Breast epithelium (tissue), 4 donors: ENCODE results near the gene ZMPSTE24. TPM values are rescaled to one million over a fixed set of nuclear protein-coding genes. Genes with fewer than 3 reads are reported as not detected.
"Not testable (repeated sequence)": the region's sequence is repeated elsewhere in the genome, so short reads cannot be mapped to it uniquely, and the experiment has no call there.

Experiments
- DNase-seq, 2 donors: peaks; one replicate each; pipeline ENCODE4 v3.0.0-alpha.2; 2019; ENCODE audit warnings: low spot score in 2 of 2
- H3K27ac ChIP-seq, 2 donors: fragments of 200-600 bp; sonication (generic) in 1 of 2; one replicate each; pipeline ENCODE4 v1.5.1; 2016 to 2019; ENCODE audit warnings: mild to moderate bottlenecking in 1 of 2
- H3K27me3 ChIP-seq, 2 donors: fragments of 200-600 bp; sonication (generic) in 1 of 2; one replicate each; pipeline versions ENCODE4 v1.5.1 to v1.6.0; 2017 to 2019; ENCODE audit warnings: control low read depth in 1 of 2, mild to moderate bottlenecking in 1 of 2
- H3K36me3 ChIP-seq: fragments of 200-600 bp; one replicate; pipeline ENCODE4 v1.5.1; 2019
- H3K4me1 ChIP-seq, 2 donors: fragments of 200-600 bp; sonication (generic); one replicate each; pipeline ENCODE4 v1.5.1; 2016 to 2019; ENCODE audit warnings: control low read depth in 1 of 2
- H3K4me3 ChIP-seq, 3 donors: fragments of 200-600 bp; sonication (generic); 1 replicate in 2 of 3; 2 replicates in 1 of 3; pipeline ENCODE4 v1.5.1; 2016 to 2019; ENCODE audit warnings: mild to moderate bottlenecking in 3 of 3, moderate library complexity in 2 of 3
- H3K9me3 ChIP-seq, 2 donors: fragments of 200-600 bp; sonication (generic) in 1 of 2; one replicate each; pipeline ENCODE4 v1.5.1; 2016 to 2019; ENCODE audit warnings: control low read depth in 1 of 2
- CTCF ChIP-seq, 3 donors: fragments of 450-650 bp; IDR thresholded peaks; one replicate each; pipeline ENCODE4 v1.5.1; 2016 to 2017; ENCODE audit warnings: antibody characterized with exemption in 3 of 3, mild to moderate bottlenecking in 3 of 3, moderate library complexity in 3 of 3
- POLR2A ChIP-seq: fragments of 450-650 bp; IDR thresholded peaks from one replicate; pipeline ENCODE4 v1.6.1; 2016; ENCODE audit warnings: antibody characterized with exemption, mild to moderate bottlenecking, moderate library complexity
- POLR2AphosphoS5 ChIP-seq, 3 donors: sonication (generic); formaldehyde crosslinking; IDR thresholded peaks; one replicate each; pipeline ENCODE4 v1.6.1; 2017; ENCODE audit warnings: antibody characterized with exemption in 3 of 3
- intact Hi-C: fragments of 100-400 bp; cut with DNase I; formaldehyde crosslinking; loops from one replicate; pipeline ENCODE4 v1.15.1; 2023; ENCODE audit warnings: low total_unique reads
- total RNA-seq, 3 donors: library from RNA; depleted of rRNA; stranded (reverse); fragments of >200 nt; gene quantifications; one replicate each; pipeline ENCODE4 v1.1.0, GENCODE V29; 2016

Gene ZMPSTE24
- total RNA-seq: 10 to 100 TPM; 34.4 to 48.3 (median 43.6) TPM

- no peaks in the 10 kb centered on the region for H3K36me3 ChIP-seq
- H3K27me3 ChIP-seq: no peaks in the 10 kb centered on the region
- intact Hi-C loops: no loop called here
- H3K4me3 ChIP-seq: peak within 1 kb of the TSS; percentile 83 to 93 (median 89)
- TF ChIP-seq POLR2A: no peak
- peak; percentile 71 to 87 (median 87) for TF ChIP-seq POLR2AphosphoS5 (IDR thresholded peaks at IDR 0.05)
- TF ChIP-seq CTCF (IDR thresholded peaks at IDR 0.05): no peak
- peaks cover 0 to 7% of the 10 kb centered on the region in 2 donors for H3K4me1 ChIP-seq
- DNase-seq: peak; percentile 94 to 95
- no peaks in the 10 kb centered on the region for H3K9me3 ChIP-seq
- H3K27ac ChIP-seq: peak within 1 kb of the TSS; percentile 96 to 97
Measured at GRCh38 chr1:40257688-40258444, at the start of gene ZMPSTE24. TSS of gene ZMPSTE24 (plus strand) at chr1:40258236. CDS start at chr1:40258272, 36 bp downstream.

- DNase-seq: no peak
- Histone ChIP-seq H3K27me3 (no peaks in the 10 kb centered on the region), H3K4me1 (no peaks in the 10 kb centered on the region), H3K4me3 (no peak overlapping the region), H3K27ac (no peak overlapping the region), H3K36me3 (no peaks in the 10 kb centered on the region), H3K9me3 (no peaks in the 10 kb centered on the region)
- intact Hi-C loops: no loop called here
- TF ChIP-seq POLR2A: no peak
- TF ChIP-seq POLR2AphosphoS5 (IDR thresholded peaks at IDR 0.05): no peak
- no peak for TF ChIP-seq CTCF (IDR thresholded peaks at IDR 0.05)
Measured at GRCh38 chr1:40210511-40211204, 47.4 kb upstream of the ZMPSTE24 start.

- intact Hi-C loops: no loop called here
- no peak overlapping the region for H3K4me3 ChIP-seq
- no peaks in the 10 kb centered on the region for H3K9me3 ChIP-seq
- no peak overlapping the region for H3K27ac ChIP-seq
- no peaks in the 10 kb centered on the region for H3K27me3 ChIP-seq
- no peak for TF ChIP-seq POLR2A
- TF ChIP-seq POLR2AphosphoS5 (IDR thresholded peaks at IDR 0.05): no peak
- no peak for TF ChIP-seq CTCF (IDR thresholded peaks at IDR 0.05)
- no peak for DNase-seq
- H3K4me1 ChIP-seq: no peaks in the 10 kb centered on the region
- no peaks in the 10 kb centered on the region for H3K36me3 ChIP-seq
Measured at GRCh38 chr1:40218333-40218732, 39.7 kb upstream of the ZMPSTE24 start.

GRCh38 chr1:40221471-40221905, 36.5 kb upstream of the ZMPSTE24 start:
- intact Hi-C loops, H3K27me3 ChIP-seq, H3K9me3 ChIP-seq, H3K27ac ChIP-seq, H3K4me3 ChIP-seq, DNase-seq, H3K4me1 ChIP-seq, H3K36me3 ChIP-seq: not testable (repeated sequence)

GRCh38 chr1:40221977-40222772, 35.9 kb upstream of the ZMPSTE24 start:
- intact Hi-C loops: no loop called here
- no peaks in the 10 kb centered on the region for H3K4me1 ChIP-seq
- no peak for DNase-seq
- no peak overlapping the region for H3K27ac ChIP-seq
- no peaks in the 10 kb centered on the region for H3K9me3 ChIP-seq
- H3K36me3 ChIP-seq: no peaks in the 10 kb centered on the region
- TF ChIP-seq CTCF (IDR thresholded peaks at IDR 0.05) (no peak), POLR2A (no peak), POLR2AphosphoS5 (IDR thresholded peaks at IDR 0.05) (no peak)
- no peaks in the 10 kb centered on the region for H3K27me3 ChIP-seq
- no peak overlapping the region for H3K4me3 ChIP-seq
